HG02623 (cell line): Measurements from ENCODE around the gene TSPY4.
"Not testable (repeated sequence)": the region's sequence is repeated elsewhere in the genome, so short reads cannot be mapped to it uniquely, and the experiment has no call there.

Source experiments
- ATAC-seq: cut with Tn5 transposase; IDR thresholded peaks from one replicate; pipeline ENCODE4 v1.9.1; 2021; ENCODE audit warnings: moderate library complexity; ENCODE audit not compliant: unreplicated experiment

The TSPY4 gene, protein sequence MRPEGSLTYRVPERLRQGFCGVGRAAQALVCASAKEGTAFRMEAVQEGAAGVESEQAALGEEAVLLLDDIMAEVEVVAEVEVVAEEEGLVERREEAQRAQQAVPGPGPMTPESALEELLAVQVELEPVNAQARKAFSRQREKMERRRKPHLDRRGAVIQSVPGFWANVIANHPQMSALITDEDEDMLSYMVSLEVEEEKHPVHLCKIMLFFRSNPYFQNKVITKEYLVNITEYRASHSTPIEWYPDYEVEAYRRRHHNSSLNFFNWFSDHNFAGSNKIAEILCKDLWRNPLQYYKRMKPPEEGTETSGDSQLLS

DNA sequence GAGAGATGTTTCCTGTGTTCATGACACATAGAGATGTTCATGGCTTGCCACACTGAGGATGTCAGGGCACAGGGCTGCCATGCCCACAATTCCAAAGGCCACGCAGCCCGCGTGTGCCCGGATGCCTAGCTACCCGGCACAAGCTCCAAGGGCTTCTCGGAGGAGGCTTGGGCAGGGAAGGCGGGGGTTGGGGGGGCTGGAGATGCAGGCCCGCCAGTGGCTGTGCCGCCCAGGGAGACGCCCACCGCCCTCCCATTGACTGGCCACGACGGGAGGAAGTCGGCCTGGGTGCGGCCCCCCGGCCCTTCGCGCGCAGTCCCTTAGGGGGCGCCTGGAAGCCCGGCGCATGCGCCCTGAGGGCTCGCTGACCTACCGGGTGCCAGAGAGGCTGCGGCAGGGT lies at the start of gene TSPY4:
Gene TSPY4 (plus strand): TSS at position 301 of the 400 bp plus-strand sequence. CDS start 46 bp downstream, at position 347.
- not testable (repeated sequence) for ATAC-seq

DNA sequence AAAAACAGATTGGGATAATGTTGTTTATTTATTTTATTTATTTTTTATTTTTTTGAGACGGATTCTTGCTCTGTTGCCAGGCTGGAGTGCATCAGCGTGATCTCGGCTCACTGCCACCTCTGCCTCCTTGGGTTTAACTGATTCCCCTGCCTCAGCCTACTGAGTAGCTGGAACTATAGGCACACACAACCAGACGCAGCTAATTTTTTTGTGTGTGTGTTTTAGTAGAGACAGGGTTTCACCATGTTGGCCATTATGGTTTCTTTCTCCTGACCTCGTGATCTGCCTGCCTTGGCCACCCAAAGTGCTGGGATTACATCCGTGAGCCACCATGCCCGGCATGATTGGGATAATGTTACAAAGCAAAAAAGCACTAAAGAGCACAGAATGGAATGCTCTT lies 16.3 kb upstream of the TSPY4 start:
- ATAC-seq: no peak

DNA sequence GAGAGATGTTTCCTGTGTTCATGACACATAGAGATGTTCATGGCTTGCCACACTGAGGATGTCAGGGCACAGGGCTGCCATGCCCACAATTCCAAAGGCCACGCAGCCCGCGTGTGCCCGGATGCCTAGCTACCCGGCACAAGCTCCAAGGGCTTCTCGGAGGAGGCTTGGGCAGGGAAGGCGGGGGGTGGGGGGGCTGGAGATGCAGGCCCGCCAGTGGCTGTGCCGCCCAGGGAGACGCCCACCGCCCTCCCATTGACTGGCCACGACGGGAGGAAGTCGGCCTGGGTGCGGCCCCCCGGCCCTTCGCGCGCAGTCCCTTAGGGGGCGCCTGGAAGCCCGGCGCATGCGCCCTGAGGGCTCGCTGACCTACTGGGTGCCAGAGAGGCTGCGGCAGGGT lies 20.2 kb downstream of the TSPY4 start, which contains the start of gene TSPY8:
Gene TSPY8 (plus strand): TSS at position 301 of the 400 bp plus-strand sequence. CDS start 46 bp downstream, at position 347.
- ATAC-seq: not testable (repeated sequence)
